DOHH2 (cell line): ENCODE data around the gene CDS1.

ENCODE experiments used
- H3F3A ChIP-seq: fragments of 200-600 bp; sonication (generic), shearing (Covaris generic); 2 replicates; pipeline ENCODE4 v1.6.0; 2016; ENCODE audit warnings: antibody characterized with exemption, mild to moderate bottlenecking; ENCODE audit not compliant: control insufficient read depth, insufficient read depth
- H3K27ac ChIP-seq: fragments of 200-600 bp; sonication (generic); 2 replicates; pipeline ENCODE4 v1.5.1; 2014; ENCODE audit warnings: low read depth, mild to moderate bottlenecking, low read length, moderate library complexity
- H3K27me3 ChIP-seq: fragments of 200-600 bp; sonication (generic); 2 replicates; pipeline ENCODE4 v1.6.1; 2014; ENCODE audit warnings: mild to moderate bottlenecking, low read length, mixed read lengths; ENCODE audit not compliant: control insufficient read depth
- H3K36me3 ChIP-seq: fragments of 200-600 bp; sonication (generic); 2 replicates; pipeline ENCODE4 v1.6.1; 2014; ENCODE audit warnings: mild to moderate bottlenecking, low read length, moderate library complexity, mixed read lengths; ENCODE audit not compliant: control insufficient read depth
- H3K4me1 ChIP-seq: fragments of 200-600 bp; sonication (generic); 2 replicates; pipeline ENCODE4 v1.6.1; 2014; ENCODE audit warnings: mild to moderate bottlenecking, low read length, mixed read lengths; ENCODE audit not compliant: control insufficient read depth
- H3K4me2 ChIP-seq: fragments of 200-600 bp; sonication (generic); 2 replicates; pipeline ENCODE4 v1.6.0; 2014; ENCODE audit warnings: mild to moderate bottlenecking, low read length, moderate library complexity
- H3K4me3 ChIP-seq: fragments of 200-600 bp; sonication (generic); 2 replicates; pipeline ENCODE4 v1.5.1; 2014; ENCODE audit warnings: mild to moderate bottlenecking, low read length, mixed read lengths
- H3K79me2 ChIP-seq: fragments of 200-600 bp; sonication (generic); 2 replicates; pipeline ENCODE4 v1.6.1; 2014; ENCODE audit warnings: mild to moderate bottlenecking, low read length, mixed read lengths; ENCODE audit not compliant: control insufficient read depth
- H3K9me2 ChIP-seq: fragments of 200-600 bp; sonication (generic); replicated peaks from 2 replicates; pipeline ENCODE4 v1.6.1; 2014; ENCODE audit warnings: mild to moderate bottlenecking, low read length, mixed read lengths; ENCODE audit not compliant: control insufficient read depth
- H3K9me3 ChIP-seq: fragments of 200-600 bp; sonication (generic); 2 replicates; pipeline ENCODE4 v1.6.1; 2014; ENCODE audit warnings: antibody characterized with exemption, low read length, mixed read lengths; ENCODE audit not compliant: control insufficient read depth, insufficient read depth
- H4K20me1 ChIP-seq: fragments of 200-600 bp; sonication (generic); 2 replicates; pipeline ENCODE4 v1.6.0; 2014; ENCODE audit warnings: low read depth, mild to moderate bottlenecking, antibody characterized with exemption, low read length, moderate library complexity; ENCODE audit not compliant: control insufficient read depth, insufficient read depth
- CTCF ChIP-seq: fragments of 200-600 bp; sonication (generic); IDR thresholded peaks from one replicate; pipeline ENCODE4 v1.5.1; 2014; ENCODE audit warnings: antibody characterized with exemption, mild to moderate bottlenecking, low read depth, low read length; ENCODE audit not compliant: poor library complexity, severe bottlenecking
- EZH2phosphoT487 ChIP-seq: fragments of 200-600 bp; sonication (generic); IDR thresholded peaks from 2 replicates; pipeline ENCODE4 v1.6.1; 2017; ENCODE audit warnings: borderline replicate concordance, mild to moderate bottlenecking, antibody characterized with exemption, low read length, moderate library complexity, mixed read lengths

Gene CDS1

GRCh38 chr4:84691170-84691691 lies 108.3 kb downstream of the CDS1 start:
- no peak overlapping the region for H3K4me2 ChIP-seq
- H3K36me3 ChIP-seq, result no peaks in the 10 kb centered on the region
- no peaks in the 10 kb centered on the region for H3K79me2 ChIP-seq
- H3K4me1 ChIP-seq, result no peaks in the 10 kb centered on the region
- H3K9me2 ChIP-seq, result no peaks in the 10 kb centered on the region
- no peak overlapping the region for H3K4me3 ChIP-seq
- H3K27ac ChIP-seq, result no peak overlapping the region
- H3K27me3 ChIP-seq, result no peaks in the 10 kb centered on the region
- H3K9me3 ChIP-seq, result no peaks in the 10 kb centered on the region
- TF ChIP-seq CTCF, result no peak
- H4K20me1 ChIP-seq, result no peaks in the 10 kb centered on the region
- H3F3A ChIP-seq, result no peaks in the 10 kb centered on the region

- no peaks in the 10 kb centered on the region for H3K27me3 ChIP-seq
- H3K4me2 ChIP-seq, result no peak overlapping the region
- no peak overlapping the region for H3K27ac ChIP-seq
- H3F3A ChIP-seq, result no peaks in the 10 kb centered on the region
- H4K20me1 ChIP-seq, result no peaks in the 10 kb centered on the region
- no peak overlapping the region for H3K4me3 ChIP-seq
- no peaks in the 10 kb centered on the region for H3K9me2 ChIP-seq
- TF ChIP-seq EZH2phosphoT487 (no peak), CTCF (no peak)
- H3K4me1 ChIP-seq, result no peaks in the 10 kb centered on the region
- H3K79me2 ChIP-seq, result no peaks in the 10 kb centered on the region
- no peaks in the 10 kb centered on the region for H3K9me3 ChIP-seq
- no peaks in the 10 kb centered on the region for H3K36me3 ChIP-seq
Observed at GRCh38 chr4:84691800-84692199, 108.9 kb downstream of the CDS1 start.

- Histone ChIP-seq H3F3A (no peaks in the 10 kb centered on the region), H3K36me3 (no peaks in the 10 kb centered on the region), H3K9me2 (no peaks in the 10 kb centered on the region), H3K27ac (no peak overlapping the region), H3K9me3 (no peaks in the 10 kb centered on the region), H4K20me1 (no peaks in the 10 kb centered on the region), H3K79me2 (no peaks in the 10 kb centered on the region), H3K4me3 (no peak overlapping the region), H3K4me2 (no peak overlapping the region), H3K4me1 (no peaks in the 10 kb centered on the region), H3K27me3 (no peaks in the 10 kb centered on the region)
- TF ChIP-seq EZH2phosphoT487 (no peak), CTCF (no peak)
Observed at GRCh38 chr4:84697159-84697558, 114.2 kb downstream of the CDS1 start.
